CD4-positive, alpha-beta T cell treated with Interleukin-15 for 4 hours (primary cell): ENCODE data around the gene PEX10.

ENCODE experiments used
- DNase-seq: peaks from one replicate; pipeline ENCODE4 v3.0.0-alpha.2; 2020; ENCODE audit warnings: low spot score

PEX10 gene

GRCh38 chr1:2422523-2422922 lies 10.2 kb upstream of the PEX10 start:
- DNase-seq, result no peak

GRCh38 chr1:2419416-2419815 lies 7.1 kb upstream of the PEX10 start:
- DNase-seq, result no peak

GRCh38 chr1:2418791-2419320 lies 6.5 kb upstream of the PEX10 start:
- no peak for DNase-seq

DNA sequence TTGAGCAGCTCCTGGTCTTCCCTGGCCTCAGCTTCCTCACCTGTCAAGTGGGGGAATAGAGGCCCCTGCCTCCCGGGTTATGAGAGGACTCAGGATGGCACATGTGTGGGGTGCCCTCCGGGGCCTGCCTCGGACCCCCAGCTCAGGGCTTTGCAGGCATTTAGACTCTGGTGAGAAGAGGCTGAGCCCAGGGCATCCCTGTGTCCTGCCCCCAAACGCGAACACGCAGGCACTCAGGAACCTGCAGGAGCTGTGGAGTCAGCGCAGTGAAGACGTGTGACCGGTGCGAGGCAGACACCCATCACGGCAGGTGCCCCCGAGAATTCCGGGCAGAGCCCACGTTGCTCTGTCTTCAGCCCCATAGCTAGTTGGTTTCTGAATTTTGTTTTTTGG lies 5.5 kb upstream of the PEX10 start:
- no peak for DNase-seq

DNA sequence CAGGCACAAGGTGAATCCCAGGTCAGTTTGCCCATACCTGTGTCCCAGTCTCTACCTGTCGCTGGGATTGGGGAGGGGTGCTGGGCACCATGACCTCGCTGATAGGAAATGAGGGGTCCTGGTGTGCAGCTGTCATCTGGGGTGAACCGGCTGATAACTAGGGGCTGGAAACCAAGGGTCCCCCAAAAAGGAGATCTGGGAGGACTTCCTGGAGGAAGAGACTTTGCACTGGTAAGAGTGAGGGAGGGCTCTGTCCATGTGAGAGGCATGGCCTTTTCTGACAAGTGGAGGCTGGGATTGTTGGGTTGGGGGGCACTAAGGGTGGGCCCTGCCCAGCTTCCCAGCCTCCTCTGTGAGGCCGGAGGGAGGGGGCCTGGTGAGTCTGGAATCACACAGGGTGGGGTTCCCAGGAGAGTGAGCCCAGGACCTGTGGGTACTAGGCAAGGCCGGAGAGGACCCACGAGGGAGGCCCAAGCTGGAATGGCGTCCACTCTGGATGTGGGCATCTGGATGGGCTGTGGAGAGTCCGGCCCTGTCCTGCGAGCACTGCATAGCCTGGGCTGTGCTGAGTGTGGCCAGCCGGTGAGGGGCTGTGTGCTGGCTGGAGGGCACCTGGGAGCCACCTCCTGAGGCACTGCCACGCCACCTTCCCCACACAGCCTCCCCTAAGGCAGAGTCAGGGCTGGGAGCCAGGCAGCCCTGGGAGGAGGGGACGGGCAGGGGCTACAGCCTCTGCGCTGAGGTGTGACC lies 4.9 kb upstream of the PEX10 start:
- DNase-seq, result no peak

GRCh38 chr1:2416403-2416802 lies 4.0 kb upstream of the PEX10 start:
- DNase-seq, result peak; percentile 27

GRCh38 chr1:2415801-2416208 lies 3.4 kb upstream of the PEX10 start:
- DNase-seq, result peak; percentile 52

GRCh38 chr1:2415337-2415736 lies 3.0 kb upstream of the PEX10 start:
- DNase-seq, result no peak

- DNase-seq, result peak; percentile 83
Measured at GRCh38 chr1:2414297-2414958, 2.1 kb upstream of the PEX10 start.

DNA sequence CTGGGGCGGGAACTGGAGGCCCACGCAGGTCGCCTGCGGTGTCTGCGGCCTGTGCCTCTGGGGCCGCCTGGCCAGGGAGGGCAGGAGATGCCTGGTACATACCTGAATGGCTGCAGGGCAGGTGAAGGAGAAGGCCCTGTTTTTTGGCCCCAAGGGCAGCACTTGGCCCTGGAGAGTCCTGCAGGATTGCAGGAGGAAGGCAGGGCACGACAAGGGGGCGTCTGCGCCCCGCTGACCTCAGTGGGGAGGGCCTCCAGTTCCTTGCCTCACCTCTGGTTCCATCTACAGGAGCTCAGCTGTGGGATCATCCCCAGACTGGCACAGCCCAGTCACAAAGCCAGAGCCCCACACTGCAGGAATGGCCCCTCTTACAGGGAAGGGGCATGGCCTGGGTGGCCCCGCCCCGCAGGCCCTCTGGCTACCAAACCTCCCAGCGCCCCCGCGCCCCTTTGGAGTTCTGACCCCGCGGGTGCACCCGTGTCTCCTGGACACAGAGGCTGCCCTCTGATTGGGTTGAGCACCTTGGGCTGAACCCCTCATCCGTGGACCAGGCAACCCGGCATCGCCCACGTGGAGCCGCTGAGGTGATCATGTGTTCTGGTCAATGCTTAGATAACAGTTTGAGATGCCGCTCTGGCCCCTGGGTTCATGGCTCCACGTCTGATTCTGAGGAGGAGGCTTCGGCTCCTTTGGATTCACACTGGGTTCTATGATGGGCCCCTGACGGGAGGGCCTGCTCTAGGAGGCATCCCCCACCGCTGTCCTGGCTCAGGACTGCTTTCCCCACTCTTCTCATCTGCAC lies 1.3 kb upstream of the PEX10 start:
- no peak for DNase-seq

DNA sequence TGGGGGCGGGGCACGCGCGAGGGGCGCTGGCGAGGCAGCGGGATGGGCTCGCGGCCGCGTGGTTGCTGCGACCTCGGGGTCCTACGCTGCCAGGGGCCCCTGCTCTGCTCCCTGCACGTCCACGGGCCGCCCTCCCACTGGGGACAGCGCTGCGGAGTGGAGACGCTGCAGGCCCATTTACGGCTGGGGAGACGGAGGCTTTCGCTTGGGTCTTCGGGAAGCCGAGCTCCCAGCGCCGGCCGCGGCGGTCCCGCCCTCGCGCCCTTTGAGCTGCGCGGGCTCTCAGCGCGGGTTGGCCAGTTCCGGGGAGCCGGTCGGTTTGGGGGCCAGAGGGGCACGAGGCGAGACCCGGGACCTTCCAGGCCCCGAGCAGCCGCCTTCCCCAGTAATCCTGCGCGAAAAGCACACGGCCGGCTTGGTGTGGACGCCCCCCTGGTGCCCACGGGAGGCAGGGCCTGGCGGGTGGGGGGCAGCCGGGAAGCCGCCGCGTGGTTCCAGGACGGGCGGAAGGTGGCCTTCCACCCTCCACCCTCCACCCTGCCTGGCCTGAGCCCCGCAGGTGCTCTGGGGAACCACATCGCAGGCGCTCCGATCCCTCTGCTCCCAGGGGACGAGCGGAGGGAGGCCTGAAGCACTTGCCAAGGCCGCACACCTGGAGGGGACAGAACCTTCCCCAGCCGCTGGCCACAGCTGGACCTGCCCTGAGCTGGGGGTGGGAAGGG lies 570 bp upstream of the PEX10 start:
- DNase-seq, result no peak

DNA sequence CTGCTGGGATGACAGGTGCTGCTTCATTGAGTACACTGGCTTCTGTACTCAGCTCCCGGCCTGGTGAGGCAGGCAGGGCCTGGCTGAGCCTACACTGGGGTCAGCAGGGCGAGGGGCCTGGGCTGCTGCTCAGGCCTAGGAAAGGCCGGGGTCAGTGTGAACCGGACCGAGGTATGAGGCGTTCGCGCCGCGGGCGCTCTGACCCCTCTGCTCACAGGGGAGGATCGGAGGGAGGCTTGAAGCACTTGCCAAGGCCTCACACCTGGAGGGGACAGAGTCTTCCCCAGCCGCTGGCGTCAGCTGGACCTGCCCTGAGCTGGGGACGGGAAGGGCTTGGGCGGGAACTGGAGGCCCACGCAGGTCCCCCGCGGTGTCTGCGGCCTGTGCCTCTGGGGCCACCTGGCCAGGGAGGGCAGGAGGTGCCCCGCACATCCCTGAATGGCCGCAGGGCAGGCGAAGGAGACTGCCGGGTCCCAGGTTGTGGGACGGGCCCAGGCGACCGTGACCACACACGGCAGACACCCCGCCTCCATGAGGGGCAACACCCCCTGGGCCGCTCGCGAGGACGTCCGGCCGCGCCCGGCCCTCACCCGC lies 466 bp downstream of the PEX10 start:
- no peak for DNase-seq

DNA sequence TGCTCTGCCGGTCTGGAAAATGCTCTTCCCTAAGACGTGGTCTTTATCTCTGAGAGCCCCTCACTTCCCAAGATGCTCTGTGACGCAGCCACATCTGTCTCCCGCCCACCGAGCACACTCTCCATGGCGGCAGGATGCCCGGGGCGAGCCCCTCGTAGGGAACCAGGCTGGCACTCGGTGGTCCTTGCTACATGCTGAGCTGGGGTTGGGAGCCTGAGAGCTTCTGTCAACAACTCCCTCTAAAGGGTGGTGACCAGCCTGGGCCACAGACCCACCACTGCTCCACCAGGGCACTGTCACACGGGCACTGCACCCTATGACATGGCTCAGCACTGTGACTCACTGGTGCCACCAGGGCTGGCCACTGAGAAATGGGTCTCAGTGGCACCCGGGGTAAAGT lies 2.6 kb downstream of the PEX10 start:
- no peak for DNase-seq

DNA sequence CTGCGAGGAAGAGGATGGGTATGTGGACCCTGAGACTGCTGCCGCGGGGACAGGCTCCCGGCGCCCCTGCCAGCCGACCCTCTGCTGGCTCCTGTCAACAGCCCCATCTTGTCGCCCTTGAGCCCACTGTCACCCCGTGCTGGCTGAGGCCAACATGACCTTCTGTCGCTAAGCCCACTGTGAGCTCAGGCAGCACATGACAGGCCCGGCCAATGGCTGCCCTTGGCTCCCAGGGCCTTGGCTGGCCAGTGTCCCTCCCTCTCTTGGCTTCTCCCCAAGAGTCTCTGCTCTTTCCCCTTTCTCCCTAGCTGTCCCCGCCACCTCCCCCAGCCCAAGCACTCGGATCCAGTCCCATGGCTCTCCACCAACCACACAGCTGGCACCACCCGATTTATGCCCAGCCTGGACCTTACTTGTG lies 3.5 kb downstream of the PEX10 start:
- no peak for DNase-seq

- DNase-seq, result no peak
Measured at GRCh38 chr1:2408456-2408855, 3.9 kb downstream of the PEX10 start.

DNA sequence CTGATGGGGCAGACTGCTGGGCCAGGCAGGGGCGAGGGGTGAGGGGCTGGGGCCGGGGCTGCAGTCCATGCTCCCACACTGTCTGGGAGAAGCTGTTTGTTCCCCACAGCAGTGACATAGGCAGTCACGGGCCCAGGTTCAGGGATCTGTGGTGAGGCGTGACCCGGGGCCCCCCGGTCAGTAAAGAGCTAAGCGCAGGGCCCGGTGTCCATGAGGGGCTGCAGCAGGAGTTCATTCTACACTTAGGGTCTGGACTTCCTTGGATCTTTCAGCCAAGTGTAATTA lies 4.4 kb downstream of the PEX10 start:
- DNase-seq, result no peak

DNA sequence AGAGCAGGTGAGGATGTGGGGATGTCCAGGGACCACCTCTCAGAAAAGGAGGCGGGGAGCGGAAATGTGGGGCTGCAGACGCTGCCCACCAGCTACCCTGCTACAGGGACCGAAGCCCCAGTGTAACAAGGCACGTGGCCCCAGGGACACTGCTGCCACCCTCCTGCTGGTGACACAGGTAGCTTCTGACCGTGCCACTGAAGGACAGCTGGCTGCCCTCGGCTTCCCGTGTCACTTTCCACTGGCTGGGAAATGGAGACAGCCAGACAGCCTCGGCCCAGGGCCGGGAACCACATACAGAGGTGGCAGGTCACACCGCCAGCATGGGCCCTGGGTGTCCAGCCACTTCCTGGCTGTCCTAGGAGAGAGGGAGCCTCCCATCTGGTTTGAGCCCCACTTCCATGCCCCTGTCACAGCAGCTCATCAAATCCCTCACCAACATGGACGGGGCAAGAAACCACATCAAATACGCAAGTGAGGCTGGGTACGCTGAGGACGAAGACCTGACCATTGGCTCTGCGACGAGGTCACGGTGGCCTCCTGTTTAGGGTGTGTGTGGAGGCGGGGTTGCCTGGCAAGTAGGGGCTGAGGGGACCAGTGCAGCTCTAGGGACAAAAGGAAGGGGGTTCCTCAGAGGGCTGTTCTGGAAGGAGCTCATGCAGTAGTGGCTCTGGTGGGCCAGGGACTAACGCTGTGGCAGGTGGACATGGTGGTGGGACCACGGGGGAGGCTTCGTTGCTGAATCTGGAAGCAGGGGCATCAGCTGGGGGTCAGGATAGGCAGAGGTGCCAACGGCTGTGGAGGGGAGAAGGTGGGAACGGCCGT lies 5.0 kb downstream of the PEX10 start:
- no peak for DNase-seq

- no peak for DNase-seq
Measured at GRCh38 chr1:2406451-2407041, 5.8 kb downstream of the PEX10 start.

DNA sequence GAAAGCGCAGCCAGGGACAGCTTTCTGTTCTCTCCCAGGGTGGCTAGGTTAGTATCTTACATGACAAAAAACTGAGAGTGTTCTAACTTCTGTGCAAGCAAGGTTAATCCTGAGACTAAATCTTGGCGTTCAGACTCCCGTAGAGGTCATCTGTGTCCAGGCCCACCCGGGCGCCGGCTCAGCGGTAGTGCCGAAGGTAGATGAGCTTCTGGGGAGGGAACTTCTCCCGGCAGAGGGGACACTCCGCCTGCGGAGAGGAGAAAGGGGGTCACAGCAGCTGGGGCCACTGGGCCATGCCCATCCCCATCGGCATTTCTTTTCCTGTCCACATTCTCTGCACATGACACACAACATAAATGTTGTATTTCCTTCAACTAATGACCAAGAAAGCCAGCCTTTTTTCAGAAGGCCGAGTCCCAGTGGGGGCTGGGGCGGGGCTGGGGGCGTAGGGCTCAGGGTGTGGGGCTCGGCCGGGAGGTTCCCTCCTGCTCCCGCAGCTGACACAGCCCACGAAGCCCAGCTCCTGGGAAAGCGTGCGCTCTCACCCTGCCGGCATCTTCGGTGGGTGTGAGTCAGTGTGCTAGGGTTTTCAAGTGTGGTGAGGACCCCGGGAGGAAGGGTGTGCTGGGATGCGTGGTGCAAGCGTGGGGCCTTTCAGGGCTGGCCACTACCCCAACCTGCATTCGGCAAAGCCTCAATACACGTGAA lies 6.6 kb downstream of the PEX10 start:
- no peak for DNase-seq

DNA sequence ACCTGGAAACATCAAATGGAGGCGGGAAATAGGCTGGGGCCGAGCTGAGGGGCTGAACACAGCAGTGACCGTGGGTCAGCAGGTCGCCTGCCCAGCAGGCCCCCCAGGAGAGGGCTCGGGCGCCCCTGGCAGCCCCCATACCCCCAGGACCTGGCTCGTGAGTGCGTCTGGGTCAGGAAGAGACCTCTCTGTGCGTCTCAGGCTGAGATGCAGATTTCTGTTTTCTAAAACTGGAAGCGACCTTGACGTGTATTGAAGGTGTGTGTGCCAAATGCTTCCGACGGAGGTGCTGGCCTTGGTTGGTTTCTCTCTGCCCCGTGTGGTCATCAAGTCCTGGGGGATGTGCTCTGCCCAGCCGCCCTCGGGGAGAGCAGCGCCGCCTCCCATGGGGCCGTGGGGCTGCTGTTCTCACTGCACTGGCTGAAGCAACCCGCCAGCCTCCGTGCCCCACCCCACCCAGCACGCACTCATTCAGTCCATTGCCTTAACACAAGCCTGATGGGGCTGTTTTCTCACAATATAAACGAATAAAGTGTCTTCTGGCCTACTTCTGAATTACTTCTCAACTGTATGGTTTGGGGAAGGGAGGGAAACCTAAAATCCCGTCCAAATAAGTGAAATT lies 7.4 kb downstream of the PEX10 start:
- no peak for DNase-seq
